Fibroblast of lung (primary cell): ENCODE measurements around the gene TMEM120B. TPM values are rescaled to one million over a fixed set of nuclear protein-coding genes. Genes with fewer than 3 reads are reported as not detected.
"Not testable (repeated sequence)": the region's sequence is repeated elsewhere in the genome, so short reads cannot be mapped to it uniquely, and the experiment has no call there.

Experiments used
- DNase-seq, 2 donors: peaks; one replicate each; pipeline versions ENCODE4 v3.0.0 to v3.0.0-alpha.2; 2010; ENCODE audit warnings: low read depth in 2 of 2
- H2AFZ ChIP-seq: 2 replicates; pipeline ENCODE4 v1.5.1; 2012; ENCODE audit warnings: low read length, control low read depth, inconsistent platforms
- H3K27ac ChIP-seq: 2 replicates; pipeline ENCODE4 v1.5.1; 2011; ENCODE audit warnings: low read length, control low read depth; ENCODE audit not compliant: insufficient read depth
- H3K27me3 ChIP-seq: 2 replicates; pipeline ENCODE4 v1.5.1; 2011; ENCODE audit warnings: mild to moderate bottlenecking, low read length; ENCODE audit not compliant: control insufficient read depth, insufficient read depth
- H3K36me3 ChIP-seq: 2 replicates; pipeline ENCODE4 v1.5.1; 2011; ENCODE audit warnings: low read length; ENCODE audit not compliant: control insufficient read depth, insufficient read depth
- H3K4me1 ChIP-seq: 2 replicates; pipeline ENCODE4 v1.5.1; 2011; ENCODE audit warnings: low read length; ENCODE audit not compliant: control insufficient read depth, insufficient read depth; ENCODE audit errors: extremely low read depth
- H3K4me2 ChIP-seq: 2 replicates; pipeline ENCODE4 v1.5.1; 2011; ENCODE audit warnings: low read length, control low read depth; ENCODE audit not compliant: insufficient read depth; ENCODE audit errors: extremely low read depth
- H3K4me3 ChIP-seq, 4 experiments: fragments of 200-600 bp in 1 of 4; sonication (generic) in 1 of 4; replicated peaks in 1 of 4; 2 replicates each; pipeline ENCODE4 v1.5.1; 2011 to 2016; ENCODE audit warnings: low read length in 4 of 4, low read depth in 3 of 4, mild to moderate bottlenecking in 3 of 4, control low read depth in 2 of 4, inconsistent platforms in 1 of 4, mixed read lengths in 1 of 4; ENCODE audit not compliant: insufficient read depth in 1 of 4; ENCODE audit errors: control extremely low read depth in 1 of 4
- H3K79me2 ChIP-seq: 2 replicates; pipeline ENCODE4 v1.5.1; 2012; ENCODE audit warnings: mild to moderate bottlenecking, low read length, inconsistent platforms; ENCODE audit not compliant: control insufficient read depth, insufficient read depth
- H3K9ac ChIP-seq: 2 replicates; pipeline ENCODE4 v1.5.1; 2011; ENCODE audit warnings: mild to moderate bottlenecking, low read length, control low read depth; ENCODE audit not compliant: insufficient read depth
- H3K9me3 ChIP-seq: 2 replicates; pipeline ENCODE4 v1.5.1; 2012; ENCODE audit warnings: low read depth, low read length; ENCODE audit not compliant: control insufficient read depth, insufficient read depth
- H4K20me1 ChIP-seq: 2 replicates; pipeline ENCODE4 v1.5.1; 2011; ENCODE audit warnings: low read length; ENCODE audit not compliant: control insufficient read depth, insufficient read depth; ENCODE audit errors: extremely low read depth
- CTCF ChIP-seq, 2 donors: IDR thresholded peaks in 1 of 2; conservative IDR thresholded peaks in 1 of 2; 1 replicate in 1 of 2; 2 replicates in 1 of 2; pipeline ENCODE4 v1.5.1; 2011 to 2012; ENCODE audit warnings: low read length in 2 of 2, control low read depth in 1 of 2, inconsistent platforms in 1 of 2, low read depth in 1 of 2, mild to moderate bottlenecking in 1 of 2
- EZH2 ChIP-seq: IDR thresholded peaks from 2 replicates; pipeline ENCODE4 v1.5.1; 2012; ENCODE audit warnings: low read length, control low read depth, mild to moderate bottlenecking; ENCODE audit errors: missing control alignments
- polyA plus RNA-seq, 2 donors: library from polyadenylated mRNA; depleted of rRNA in 1 of 2; stranded (reverse) in 1 of 2; unstranded in 1 of 2; fragments of >200 nt; gene quantifications; 2 replicates each; pipeline ENCODE4 v1.2.1, GENCODE V29; 2011 to 2012; ENCODE audit warnings: missing spikeins in 1 of 2
- total RNA-seq: library from RNA; depleted of rRNA; stranded (reverse); fragments of >200 nt; gene quantifications from 2 replicates; pipeline ENCODE4 v1.2.1, GENCODE V29; 2014

TMEM120B gene
- total and polyA plus RNA-seq, 2 donors (not counting 1 experiment from before 2014, with no cell fraction given) = 8.6 TPM

DNA sequence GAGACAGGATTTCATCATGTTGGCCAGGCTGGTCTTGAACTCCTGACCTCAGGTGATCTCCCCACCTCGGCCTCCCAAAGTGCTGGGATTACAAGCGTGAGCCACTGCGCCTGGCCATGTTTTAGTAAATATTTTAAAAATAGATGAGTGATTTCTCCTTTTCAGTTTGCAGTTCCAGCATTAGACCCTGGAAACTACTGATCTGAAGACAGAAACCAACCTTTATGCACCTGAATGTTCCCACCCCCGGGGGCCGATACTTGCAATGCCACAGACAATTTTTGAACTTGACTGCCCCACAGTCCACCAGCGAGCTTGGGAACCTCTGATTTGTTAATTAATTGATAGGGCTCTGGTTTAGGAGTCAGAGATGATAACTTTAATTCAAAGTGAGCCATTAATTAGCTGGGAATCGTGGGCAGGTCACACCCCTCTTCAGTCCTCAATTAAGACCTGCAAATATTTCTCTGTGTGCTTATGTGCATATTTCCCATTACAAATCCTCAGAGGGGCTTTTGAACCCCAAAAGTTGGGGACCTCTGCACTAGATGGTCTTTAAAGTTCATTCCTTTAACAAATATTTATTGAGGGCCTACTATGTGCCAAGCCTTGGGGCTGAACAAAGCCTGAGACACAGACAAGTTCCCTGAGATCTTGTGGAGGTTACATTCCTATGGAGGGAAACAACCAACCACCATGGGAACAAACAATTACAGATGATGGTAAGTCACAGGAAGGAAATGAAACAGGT lies 4.1 kb upstream of the TMEM120B start:
- Histone ChIP-seq H2AFZ (no peak overlapping the region), H3K4me2 (no peak overlapping the region), H3K36me3 (no peaks in the 10 kb centered on the region), H3K9me3 (no peaks in the 10 kb centered on the region), H3K4me3 (no peak overlapping the region), H3K4me1 (peaks cover 5% of the 10 kb centered on the region), H3K79me2 (peaks cover 2% of the 10 kb centered on the region), H3K27me3 (no peaks in the 10 kb centered on the region), H3K27ac (no peak overlapping the region), H4K20me1 (no peaks in the 10 kb centered on the region), H3K9ac (no peak overlapping the region)
- DNase-seq = no peak
- no peak for TF ChIP-seq CTCF (conservative IDR thresholded peaks at IDR 0.05 in 1 of 2, IDR thresholded peaks at IDR 0.05 in 1 of 2; ENCODE audit: low read depth in 1 of 2, low read length in 2 of 2)
- no peak for TF ChIP-seq EZH2

DNA sequence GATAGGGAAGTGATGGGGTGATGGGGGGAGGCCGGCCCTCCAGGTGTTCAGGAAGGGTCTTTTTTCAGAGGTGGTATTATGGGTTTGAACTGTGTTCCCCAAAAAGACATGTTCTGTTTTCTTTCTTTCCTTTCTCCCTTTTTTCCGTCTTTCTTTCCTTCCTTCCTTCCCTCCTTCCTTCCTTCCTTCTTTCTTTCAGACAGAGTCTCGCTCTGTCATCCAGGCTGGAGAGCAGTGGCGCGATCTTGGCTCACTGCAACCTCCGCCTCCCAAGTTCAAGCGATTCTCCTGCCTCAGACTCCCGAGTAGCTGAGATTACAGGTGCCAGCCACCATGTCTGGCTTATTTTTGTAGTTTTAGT lies 3.5 kb upstream of the TMEM120B start:
- H3K9me3 ChIP-seq, H3K4me2 ChIP-seq, H3K9ac ChIP-seq, H3K27me3 ChIP-seq, H3K4me1 ChIP-seq, H3K4me3 ChIP-seq, H2AFZ ChIP-seq, H3K27ac ChIP-seq, H3K79me2 ChIP-seq, DNase-seq, H4K20me1 ChIP-seq, H3K36me3 ChIP-seq: not testable (repeated sequence)

DNA sequence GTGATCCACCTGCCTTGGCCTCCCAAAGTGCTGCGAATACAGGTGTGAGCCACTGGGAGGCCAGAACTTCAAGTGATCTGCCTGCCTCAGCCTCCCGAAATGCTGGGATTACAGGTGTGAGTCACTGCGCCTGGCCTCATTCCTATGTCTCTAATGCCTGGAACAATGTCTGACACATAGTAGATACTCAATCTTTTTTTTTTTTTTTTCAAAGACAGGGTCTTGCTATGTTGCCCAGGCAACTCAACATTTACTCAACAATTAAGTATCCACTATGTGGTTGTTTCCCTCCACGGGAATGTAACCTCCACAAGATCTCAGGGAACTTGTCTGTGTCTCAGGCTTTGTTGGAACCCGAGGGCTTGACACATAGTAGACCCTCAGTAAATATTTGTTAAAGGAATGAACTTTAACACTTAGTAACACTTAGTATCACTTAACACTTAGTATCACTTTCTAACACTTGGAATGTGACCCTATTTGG lies 3.0 kb upstream of the TMEM120B start:
- Histone ChIP-seq H3K27ac (no peak overlapping the region), H3K9ac (no peak overlapping the region)
- peak; percentile 45 to 93 for DNase-seq

More for the DNA sequence above, 3.0 kb upstream of the TMEM120B start:
- TF ChIP-seq EZH2 = no peak
- TF ChIP-seq CTCF (conservative IDR thresholded peaks at IDR 0.05 in 1 of 2, IDR thresholded peaks at IDR 0.05 in 1 of 2; ENCODE audit: low read depth in 1 of 2, low read length in 2 of 2) = no peak
- H3K9me3 ChIP-seq = no peaks in the 10 kb centered on the region
- no peaks in the 10 kb centered on the region for H4K20me1 ChIP-seq
- H3K4me1 ChIP-seq = peaks cover 8% of the 10 kb centered on the region
- no peak overlapping the region for H2AFZ ChIP-seq
- H3K27me3 ChIP-seq = no peaks in the 10 kb centered on the region
- no peaks in the 10 kb centered on the region for H3K36me3 ChIP-seq
- peaks cover 5% of the 10 kb centered on the region for H3K79me2 ChIP-seq
- no peak overlapping the region for H3K4me2 ChIP-seq
- no peak overlapping the region for H3K4me3 ChIP-seq
